IPS-18c (cell line): ENCODE data around the gene TNFRSF13B.
"Not testable (repeated sequence)": the region's sequence is repeated elsewhere in the genome, so short reads cannot be mapped to it uniquely, and the experiment has no call there.

Experiments
- H3K4me3 ChIP-seq: 2 replicates; pipeline ENCODE4 v1.7.0; 2013; ENCODE audit warnings: low read depth, mild to moderate bottlenecking, low read length, moderate library complexity; ENCODE audit not compliant: insufficient read depth
- H3K9me3 ChIP-seq: one replicate; pipeline ENCODE4 v1.6.1; 2013; ENCODE audit warnings: mild to moderate bottlenecking, low read length, moderate library complexity; ENCODE audit not compliant: control insufficient read depth, insufficient read depth

Gene TNFRSF13B

GRCh38 chr17:17009972-17010371 lies 38.1 kb upstream of the TNFRSF13B start:
- not testable (repeated sequence) for H3K9me3 ChIP-seq, H3K4me3 ChIP-seq

- not testable (repeated sequence) for H3K9me3 ChIP-seq, H3K4me3 ChIP-seq
These were observed 36.9 kb upstream of the TNFRSF13B start for GRCh38 chr17:17008621-17009397.

GRCh38 chr17:17007891-17008290 lies 36.0 kb upstream of the TNFRSF13B start:
- H3K4me3 ChIP-seq, H3K9me3 ChIP-seq: not testable (repeated sequence)

- H3K4me3 ChIP-seq, H3K9me3 ChIP-seq: not testable (repeated sequence)
These were observed 33.2 kb upstream of the TNFRSF13B start for GRCh38 chr17:17004997-17005614.

- no peak overlapping the region for H3K4me3 ChIP-seq
- H3K9me3 ChIP-seq: no peaks in the 10 kb centered on the region
These were observed 32.5 kb upstream of the TNFRSF13B start for GRCh38 chr17:17004251-17004996.

- not testable (repeated sequence) for H3K9me3 ChIP-seq, H3K4me3 ChIP-seq
These were observed 31.1 kb upstream of the TNFRSF13B start for GRCh38 chr17:17002731-17003715.

GRCh38 chr17:17001874-17002520 lies 30.1 kb upstream of the TNFRSF13B start:
- no peak overlapping the region for H3K4me3 ChIP-seq
- peaks cover 2% of the 10 kb centered on the region for H3K9me3 ChIP-seq

- peaks cover 2% of the 10 kb centered on the region for H3K9me3 ChIP-seq
- H3K4me3 ChIP-seq: no peak overlapping the region
These were observed 29.3 kb upstream of the TNFRSF13B start for GRCh38 chr17:17001076-17001777.

- H3K9me3 ChIP-seq: peaks cover 2% of the 10 kb centered on the region
- H3K4me3 ChIP-seq: no peak overlapping the region
These were observed 28.2 kb upstream of the TNFRSF13B start for GRCh38 chr17:16999931-17000625.

- Histone ChIP-seq H3K9me3 (peaks cover 2% of the 10 kb centered on the region), H3K4me3 (no peak overlapping the region)
These were observed 25.9 kb upstream of the TNFRSF13B start for GRCh38 chr17:16997514-16998429.

GRCh38 chr17:16996726-16997125 lies 24.8 kb upstream of the TNFRSF13B start:
- H3K9me3 ChIP-seq, H3K4me3 ChIP-seq: not testable (repeated sequence)

- no peak overlapping the region for H3K4me3 ChIP-seq
- H3K9me3 ChIP-seq: peaks cover 2% of the 10 kb centered on the region
These were observed 24.0 kb upstream of the TNFRSF13B start for GRCh38 chr17:16995930-16996329.

GRCh38 chr17:16994631-16995030 lies 22.7 kb upstream of the TNFRSF13B start:
- no peak overlapping the region for H3K4me3 ChIP-seq
- peaks cover 2% of the 10 kb centered on the region for H3K9me3 ChIP-seq

GRCh38 chr17:16991349-16992009 lies 19.6 kb upstream of the TNFRSF13B start:
- no peak overlapping the region for H3K4me3 ChIP-seq
- no peaks in the 10 kb centered on the region for H3K9me3 ChIP-seq
